BE2C (cell line): ENCODE data around the gene DCLK2.
A peak's percentile ranks its signal among the peaks of the same experiment; 100 is the strongest.

Experiments
- DNase-seq: peaks from one replicate; pipeline ENCODE4 v3.0.0-alpha.2; 2020
- H3K27me3 ChIP-seq: fragments of 250-450 bp; sonication (Bioruptor Pico); 2 replicates; pipeline ENCODE4 v1.5.1; 2020; ENCODE audit warnings: mild to moderate bottlenecking
- H3K36me3 ChIP-seq: fragments of 250-450 bp; sonication (Bioruptor Pico); 2 replicates; pipeline ENCODE4 v1.5.1; 2020; ENCODE audit warnings: mild to moderate bottlenecking
- H3K4me1 ChIP-seq: fragments of 250-450 bp; sonication (Bioruptor Pico); 2 replicates; pipeline ENCODE4 v1.5.1; 2020
- H3K4me3 ChIP-seq: 2 replicates; pipeline ENCODE4 v1.5.1; 2011; ENCODE audit warnings: low read depth, low read length
- H3K9me3 ChIP-seq: fragments of 250-450 bp; sonication (Bioruptor Pico); 2 replicates; pipeline ENCODE4 v1.5.1; 2020
- TF ChIP-seq, protein P1 (sequence below): IDR thresholded peaks from 2 replicates; pipeline ENCODE4 v1.5.1; 2012; ENCODE audit warnings: mild to moderate bottlenecking, low read depth, low read length

Gene DCLK2

DNA sequence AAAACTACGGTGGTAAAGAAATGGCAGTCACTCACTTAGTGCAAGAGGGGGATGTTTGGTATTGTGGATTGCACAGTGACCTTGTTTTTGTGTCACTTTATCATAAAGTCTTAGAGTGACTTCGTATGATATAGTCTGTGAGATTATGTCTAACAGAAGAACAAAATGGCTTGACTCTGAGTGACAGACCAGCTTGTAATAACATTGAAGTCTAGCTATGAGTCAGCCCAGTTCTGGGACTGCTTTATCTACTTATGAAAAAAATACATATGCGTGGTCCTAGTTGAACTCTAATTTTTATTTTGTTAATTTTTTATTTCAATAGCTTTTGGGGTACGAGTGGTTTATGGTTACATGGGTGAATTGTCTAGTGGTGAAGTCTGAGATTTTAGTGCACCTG, 20.0 kb downstream of the DCLK2 start:
- no peaks in the 10 kb centered on the region for H3K27me3 ChIP-seq
- H3K4me3 ChIP-seq = no peak overlapping the region
- H3K36me3 ChIP-seq = no peaks in the 10 kb centered on the region
- TF ChIP-seq, protein P1, sequence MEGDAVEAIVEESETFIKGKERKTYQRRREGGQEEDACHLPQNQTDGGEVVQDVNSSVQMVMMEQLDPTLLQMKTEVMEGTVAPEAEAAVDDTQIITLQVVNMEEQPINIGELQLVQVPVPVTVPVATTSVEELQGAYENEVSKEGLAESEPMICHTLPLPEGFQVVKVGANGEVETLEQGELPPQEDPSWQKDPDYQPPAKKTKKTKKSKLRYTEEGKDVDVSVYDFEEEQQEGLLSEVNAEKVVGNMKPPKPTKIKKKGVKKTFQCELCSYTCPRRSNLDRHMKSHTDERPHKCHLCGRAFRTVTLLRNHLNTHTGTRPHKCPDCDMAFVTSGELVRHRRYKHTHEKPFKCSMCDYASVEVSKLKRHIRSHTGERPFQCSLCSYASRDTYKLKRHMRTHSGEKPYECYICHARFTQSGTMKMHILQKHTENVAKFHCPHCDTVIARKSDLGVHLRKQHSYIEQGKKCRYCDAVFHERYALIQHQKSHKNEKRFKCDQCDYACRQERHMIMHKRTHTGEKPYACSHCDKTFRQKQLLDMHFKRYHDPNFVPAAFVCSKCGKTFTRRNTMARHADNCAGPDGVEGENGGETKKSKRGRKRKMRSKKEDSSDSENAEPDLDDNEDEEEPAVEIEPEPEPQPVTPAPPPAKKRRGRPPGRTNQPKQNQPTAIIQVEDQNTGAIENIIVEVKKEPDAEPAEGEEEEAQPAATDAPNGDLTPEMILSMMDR = no peak
- no peaks in the 10 kb centered on the region for H3K9me3 ChIP-seq
- DNase-seq = no peak
- peaks cover 7% of the 10 kb centered on the region for H3K4me1 ChIP-seq

DNA sequence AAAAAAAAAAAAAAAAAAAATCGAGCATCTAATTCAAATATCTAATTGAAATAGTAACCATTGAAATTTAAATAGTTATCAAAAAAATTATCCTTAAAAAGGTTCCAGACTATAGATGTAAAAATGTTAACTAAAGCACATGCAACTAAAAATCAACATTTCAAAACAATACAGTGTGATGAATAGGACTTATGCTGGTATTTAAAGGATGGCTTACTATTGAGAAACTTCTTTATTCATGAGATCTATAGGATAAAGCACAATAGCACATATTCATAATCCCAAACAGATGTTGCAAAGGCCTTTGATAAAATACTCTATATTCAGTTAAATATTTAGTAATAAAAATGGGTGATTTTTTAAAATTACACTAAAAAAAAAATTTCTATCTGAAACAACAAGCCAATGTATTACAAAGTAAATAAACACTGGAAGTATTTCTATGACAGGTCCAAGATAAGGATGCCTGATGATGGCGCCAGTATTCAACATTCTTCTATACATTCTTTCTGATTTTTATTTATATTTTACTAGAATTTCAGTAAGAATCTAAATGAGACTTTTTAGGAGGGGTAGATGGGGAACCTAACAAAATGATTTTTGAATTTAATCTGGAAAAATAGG, 26.3 kb downstream of the DCLK2 start:
- Histone ChIP-seq H3K4me1 (peaks cover 5% of the 10 kb centered on the region), H3K9me3 (no peaks in the 10 kb centered on the region), H3K36me3 (no peaks in the 10 kb centered on the region), H3K27me3 (no peaks in the 10 kb centered on the region), H3K4me3 (no peak overlapping the region)
- DNase-seq = no peak
- TF ChIP-seq, protein P1 = no peak

DNA sequence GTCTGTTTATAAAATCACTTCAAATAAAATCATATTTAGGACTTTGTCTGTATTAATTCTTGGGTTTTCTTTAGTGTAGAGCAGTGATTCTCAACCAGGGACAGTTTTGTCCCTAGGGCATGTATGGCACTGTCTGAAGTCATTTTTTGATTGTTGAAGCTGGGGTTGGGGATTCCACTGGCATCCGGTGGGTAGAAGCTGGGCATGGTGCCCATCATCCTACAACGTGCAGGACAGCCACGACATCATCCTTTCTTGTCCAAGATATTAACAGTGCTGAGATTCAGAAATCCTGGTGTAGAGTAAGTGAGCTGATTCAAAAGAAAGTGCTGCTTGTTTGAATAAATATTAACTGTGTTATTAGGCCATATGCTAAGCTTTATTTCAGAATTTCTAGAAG, 28.6 kb downstream of the DCLK2 start:
- H3K36me3 ChIP-seq = no peaks in the 10 kb centered on the region
- peaks cover 5% of the 10 kb centered on the region for H3K4me1 ChIP-seq
- no peak overlapping the region for H3K4me3 ChIP-seq
- TF ChIP-seq, protein P1 = no peak
- DNase-seq = no peak
- no peaks in the 10 kb centered on the region for H3K9me3 ChIP-seq
- H3K27me3 ChIP-seq = no peaks in the 10 kb centered on the region

DNA sequence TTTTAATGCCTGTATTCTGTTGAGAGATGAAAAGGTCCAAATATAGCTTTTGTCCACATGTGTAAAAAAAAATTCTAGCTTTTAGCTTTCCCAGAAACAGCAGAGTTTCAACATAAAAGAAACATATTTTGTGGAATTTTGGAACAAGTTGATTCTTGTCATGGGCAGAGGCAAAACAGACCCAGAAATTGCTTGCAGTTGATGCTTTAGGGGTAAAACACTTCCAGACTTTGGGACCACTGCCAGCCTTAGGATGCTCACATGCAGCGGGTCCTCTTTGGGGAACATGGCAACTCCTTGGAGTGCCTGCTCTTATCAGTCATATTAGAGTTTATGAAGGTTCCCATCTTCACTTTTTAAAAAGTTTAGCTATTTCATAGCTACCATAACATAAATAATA, 30.4 kb downstream of the DCLK2 start:
- TF ChIP-seq, protein P1 = no peak
- H3K4me3 ChIP-seq = no peak overlapping the region
- H3K27me3 ChIP-seq = no peaks in the 10 kb centered on the region
- H3K36me3 ChIP-seq = no peaks in the 10 kb centered on the region
- DNase-seq = peak; percentile 36
- H3K4me1 ChIP-seq = no peaks in the 10 kb centered on the region; the same call in 1 of the 2 replicates
- H3K9me3 ChIP-seq = no peaks in the 10 kb centered on the region

DNA sequence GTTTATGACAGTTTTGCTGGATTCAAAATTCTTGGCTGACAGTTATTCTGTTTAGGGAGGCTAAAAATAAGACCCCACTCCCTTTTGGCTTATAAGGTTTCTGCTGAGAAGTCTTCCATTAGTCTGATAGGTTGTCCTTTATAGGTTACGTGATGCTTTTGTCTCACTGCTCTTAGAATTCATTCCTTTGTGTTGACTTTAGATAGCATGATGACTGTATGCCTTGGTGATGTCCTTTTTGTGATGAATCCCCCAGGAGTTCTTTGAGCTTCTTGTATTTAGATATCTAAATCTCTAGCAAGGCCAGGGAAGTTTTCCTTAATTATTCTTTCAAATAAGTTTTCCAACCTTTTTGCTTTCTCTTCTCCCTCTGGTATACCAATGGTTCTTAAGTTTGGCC, 36.4 kb downstream of the DCLK2 start:
- TF ChIP-seq, protein P1 = no peak
- Histone ChIP-seq H3K9me3 (no peaks in the 10 kb centered on the region), H3K4me3 (no peak overlapping the region), H3K4me1 (no peaks in the 10 kb centered on the region; the same call in 1 of the 2 replicates), H3K27me3 (no peaks in the 10 kb centered on the region), H3K36me3 (no peaks in the 10 kb centered on the region)
- DNase-seq = no peak

DNA sequence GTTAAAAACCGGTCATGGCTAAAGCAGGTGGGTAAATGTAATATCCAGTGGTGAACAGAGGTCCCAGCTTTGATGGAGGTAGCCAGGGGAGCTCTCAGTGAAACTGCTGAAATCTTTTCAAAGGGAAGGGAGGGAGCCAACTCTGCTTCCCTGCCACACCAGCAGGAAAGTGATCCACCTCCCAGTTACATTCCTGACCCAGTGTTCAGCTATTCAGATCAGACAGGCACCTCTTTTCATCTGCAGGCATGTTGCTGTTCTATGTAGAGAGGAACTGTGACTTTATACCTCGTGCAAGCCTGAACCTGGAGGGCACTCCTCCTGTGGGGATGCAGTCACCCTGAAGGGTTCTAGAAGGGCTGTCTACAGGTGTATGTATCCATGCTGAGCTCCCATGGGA, 37.6 kb downstream of the DCLK2 start:
- no peak for DNase-seq
- TF ChIP-seq, protein P1 = no peak
- H3K36me3 ChIP-seq = no peaks in the 10 kb centered on the region

More for the DNA sequence above, 37.6 kb downstream of the DCLK2 start:
- Histone ChIP-seq H3K27me3 (no peaks in the 10 kb centered on the region), H3K4me3 (no peak overlapping the region), H3K4me1 (no peaks in the 10 kb centered on the region; the same call in 1 of the 2 replicates), H3K9me3 (no peaks in the 10 kb centered on the region)
